Dermis microvascular lymphatic vessel endothelial cell (primary cell): ENCODE results near the gene HDDC2. TPM values are rescaled to one million over a fixed set of nuclear protein-coding genes. Genes with fewer than 3 reads are reported as not detected.
A peak's percentile ranks its signal among the peaks of the same experiment; 100 is the strongest.

ENCODE experiments used
- DNase-seq, 2 donors: peaks; one replicate each; pipeline versions ENCODE4 v3.0.0 to v3.0.0-alpha.2; 2010; ENCODE audit warnings: low read depth in 2 of 2
- total RNA-seq: library from RNA; depleted of rRNA; stranded (reverse); fragments of >200 nt; gene quantifications from 2 replicates; pipeline ENCODE4 v1.2.1, GENCODE V29; 2014

Gene HDDC2
- 1.1 and 3.2 TPM in 2 replicates for total RNA-seq

- DNase-seq = peak; percentile 62 to 88
Observed at GRCh38 chr6:125301435-125302391, at the start of gene HDDC2. Gene HDDC2 (minus strand): TSS chr6:125301967. CDS start chr6:125301932, 35 bp downstream.

GRCh38 chr6:125346926-125347563, 45.3 kb upstream of the HDDC2 start:
- DNase-seq = no peak

- DNase-seq = peak in 1 of 2 donors; percentile 67
Observed at GRCh38 chr6:125346201-125346925, 44.6 kb upstream of the HDDC2 start.

- no peak for DNase-seq
Observed at GRCh38 chr6:125341460-125341859, 39.7 kb upstream of the HDDC2 start.

GRCh38 chr6:125340991-125341390, 39.2 kb upstream of the HDDC2 start:
- no peak for DNase-seq

- DNase-seq = no peak
Observed at GRCh38 chr6:125340175-125340835, 38.5 kb upstream of the HDDC2 start.

- no peak for DNase-seq
Observed at GRCh38 chr6:125339653-125340052, 37.9 kb upstream of the HDDC2 start.

- DNase-seq = no peak
Observed at GRCh38 chr6:125338381-125338780, 36.6 kb upstream of the HDDC2 start.

GRCh38 chr6:125337706-125338105, 35.9 kb upstream of the HDDC2 start:
- no peak for DNase-seq

GRCh38 chr6:125332664-125333063, 30.9 kb upstream of the HDDC2 start:
- no peak for DNase-seq

- no peak for DNase-seq
Observed at GRCh38 chr6:125325586-125325985, 23.8 kb upstream of the HDDC2 start.

GRCh38 chr6:125323376-125323775, 21.6 kb upstream of the HDDC2 start:
- no peak for DNase-seq

GRCh38 chr6:125316621-125317020, 14.9 kb upstream of the HDDC2 start:
- no peak for DNase-seq

- no peak for DNase-seq
Observed at GRCh38 chr6:125315548-125315947, 13.8 kb upstream of the HDDC2 start.

GRCh38 chr6:125314009-125314581, 12.3 kb upstream of the HDDC2 start:
- DNase-seq = peak; percentile 56 to 81

- DNase-seq = no peak
Observed at GRCh38 chr6:125312950-125313349, 11.2 kb upstream of the HDDC2 start.

- DNase-seq = no peak
Observed at GRCh38 chr6:125312478-125312877, 10.7 kb upstream of the HDDC2 start.

GRCh38 chr6:125310994-125311649, 9.4 kb upstream of the HDDC2 start:
- peak; percentile 60 to 76 for DNase-seq

- no peak for DNase-seq
Observed at GRCh38 chr6:125307964-125308615, 6.3 kb upstream of the HDDC2 start.
